HG02588 (cell line): ENCODE data around the gene TUG1.
A peak's percentile ranks its signal among the peaks of the same experiment; 100 is the strongest.

Experiments used
- ATAC-seq: cut with Tn5 transposase; IDR thresholded peaks from one replicate; pipeline ENCODE4 v1.9.1; 2021; ENCODE audit warnings: mild to moderate bottlenecking, moderate library complexity; ENCODE audit not compliant: unreplicated experiment

Gene TUG1

GRCh38 chr22:30968924-30969531 is at the start of gene TUG1:
Gene TUG1, plus strand, starts transcription at chr22:30969265.
- peak; percentile 90 for ATAC-seq

- no peak for ATAC-seq
Measured at GRCh38 chr22:30919973-30920372, 49.1 kb upstream of the TUG1 start.

- ATAC-seq = no peak
Measured at GRCh38 chr22:30920407-30920806, 48.7 kb upstream of the TUG1 start.

GRCh38 chr22:30921108-30921507 is 48.0 kb upstream of the TUG1 start:
- ATAC-seq = no peak

- no peak for ATAC-seq
Measured at GRCh38 chr22:30922151-30922611, 46.9 kb upstream of the TUG1 start.

GRCh38 chr22:30923168-30923900 is 45.7 kb upstream of the TUG1 start:
- no peak for ATAC-seq

- ATAC-seq = no peak
Measured at GRCh38 chr22:30925667-30926066, 43.4 kb upstream of the TUG1 start.

- ATAC-seq = no peak
Measured at GRCh38 chr22:30926706-30927105, 42.4 kb upstream of the TUG1 start.

- ATAC-seq = no peak
Measured at GRCh38 chr22:30927806-30928205, 41.3 kb upstream of the TUG1 start.

GRCh38 chr22:30928401-30928800 is 40.7 kb upstream of the TUG1 start:
- no peak for ATAC-seq

GRCh38 chr22:30930228-30930627 is 38.8 kb upstream of the TUG1 start:
- ATAC-seq = no peak

- ATAC-seq = no peak
Measured at GRCh38 chr22:30931541-30932300, 37.3 kb upstream of the TUG1 start.

GRCh38 chr22:30932661-30933060 is 36.4 kb upstream of the TUG1 start:
- ATAC-seq = no peak

GRCh38 chr22:30933457-30933856 is 35.6 kb upstream of the TUG1 start:
- no peak for ATAC-seq

GRCh38 chr22:30934053-30934452 is 35.0 kb upstream of the TUG1 start:
- no peak for ATAC-seq

GRCh38 chr22:30940685-30941362 is 28.2 kb upstream of the TUG1 start:
- no peak for ATAC-seq

- ATAC-seq = no peak
Measured at GRCh38 chr22:30941363-30941740, 27.7 kb upstream of the TUG1 start.

- ATAC-seq = no peak
Measured at GRCh38 chr22:30943368-30943767, 25.7 kb upstream of the TUG1 start.

- ATAC-seq = no peak
Measured at GRCh38 chr22:30944986-30945385, 24.1 kb upstream of the TUG1 start.

GRCh38 chr22:30945653-30946052 is 23.4 kb upstream of the TUG1 start:
- no peak for ATAC-seq

GRCh38 chr22:30946354-30946753 is 22.7 kb upstream of the TUG1 start:
- no peak for ATAC-seq
